Measurements from ENCODE around the gene ATP5F1E. TPM values are rescaled to one million over a fixed set of nuclear protein-coding genes. Genes with fewer than 3 reads are reported as not detected.
A peak's percentile ranks its signal among the peaks of the same experiment; 100 is the strongest.

The ATP5F1E gene
- total and polyA plus RNA-seq, 2 of the 4 experiments (the other 2 are of a cell fraction): 3.8 to 34.5 TPM

DNA sequence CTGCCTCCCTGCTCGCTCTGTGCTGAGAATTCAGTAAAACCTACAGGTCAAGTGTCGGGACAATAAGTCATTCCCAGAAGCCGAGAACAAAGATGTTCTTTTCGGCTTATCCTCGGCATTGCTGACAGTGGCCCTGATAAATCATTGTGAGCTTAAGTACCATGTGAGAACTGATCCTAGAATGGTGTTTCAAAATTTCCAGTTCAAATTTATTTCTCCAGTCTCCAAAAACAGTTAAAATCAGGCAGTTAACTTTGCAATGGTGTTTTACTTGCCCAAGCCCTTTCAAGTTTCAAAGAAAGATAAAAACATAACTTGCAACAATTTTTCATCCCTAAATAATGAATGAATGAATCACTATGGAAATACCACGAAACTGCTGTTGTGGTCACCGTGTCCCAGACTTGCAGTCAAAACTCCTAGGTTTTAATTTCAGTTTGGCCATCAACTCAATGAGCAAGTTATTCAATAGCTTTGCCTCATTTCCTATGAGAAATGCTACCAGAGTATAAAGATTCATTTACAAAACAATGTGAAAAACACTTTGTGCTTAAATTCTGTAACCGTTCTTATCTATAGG is 4.3 kb downstream of the ATP5F1E start:
- Histone ChIP-seq H2BK15ac (ENCODE audit: low read depth, low read length) (no peak overlapping the region), H4K8ac (ENCODE audit: low read depth in 2 of 2, low read length in 2 of 2) (no peak overlapping the region), H3K9ac (ENCODE audit: low read depth, low read length) (no peak overlapping the region), H4K20me1 (ENCODE audit: insufficient read depth, low read length) (peaks cover 49% of the 10 kb centered on the region), H3K9me1 (ENCODE audit: insufficient read depth, low read length) (peaks cover 14% of the 10 kb centered on the region), H2BK120ac (ENCODE audit: low read depth, low read length) (no peak overlapping the region), H3K4me2 (ENCODE audit: low read depth, low read length) (peak overlapping the region; percentile 22; the same call in 1 of the 2 replicates), H3K4me3 (ENCODE audit: insufficient read depth, low read depth, low read length) (no peak overlapping the region), H3K56ac (ENCODE audit: extremely low read depth, insufficient read depth, low read length) (no peak overlapping the region; the same call in 1 of the 2 replicates), H3K9me3 (ENCODE audit: control insufficient read depth, insufficient read depth, low read length) (no peaks in the 10 kb centered on the region), H3K36me3 (ENCODE audit: control insufficient read depth, insufficient read depth, low read length) (peaks cover 31% of the 10 kb centered on the region), H2AFZ (replicated peaks; ENCODE audit: low read length, poor library complexity) (no peak overlapping the region), H3K14ac (replicated peaks; ENCODE audit: low read depth, low read length) (no peak overlapping the region), H3K79me1 (ENCODE audit: low read depth in 1 of 2, low read length in 2 of 2) (peaks cover 17 to 70% of the 10 kb centered on the region in 2 experiments), H3K18ac (ENCODE audit: low read depth, low read length) (no peak overlapping the region), H4K91ac (ENCODE audit: insufficient read depth, low read depth, low read length) (no peak overlapping the region), H2AK5ac (ENCODE audit: low read depth, low read length) (no peak overlapping the region), H3K23ac (ENCODE audit: low read depth, low read length) (peak overlapping the region; percentile 68), H2BK20ac (ENCODE audit: low read depth, low read length) (no peak overlapping the region), H3K27me3 (ENCODE audit: control insufficient read depth, insufficient read depth, low read length) (no peaks in the 10 kb centered on the region), H2BK5ac (ENCODE audit: low read depth, low read length, poor library complexity, severe bottlenecking) (no peak overlapping the region), H2AK9ac (replicated peaks; ENCODE audit: low read depth, low read length, poor library complexity) (no peak overlapping the region), H3K27ac (ENCODE audit: insufficient read depth, low read length) (no peak overlapping the region), H3K4me1 (ENCODE audit: control insufficient read depth, insufficient read depth, low read length) (peaks cover 9% of the 10 kb centered on the region), H3K4ac (ENCODE audit: low read depth, low read length) (no peak overlapping the region), H4K5ac (ENCODE audit: low read depth, low read length) (no peak overlapping the region)
- dilution Hi-C loops (cut with HindIII; ENCODE audit: low sequenced_read_pairs, unreplicated experiment): no loop called here
- CTCF ChIA-PET: no interaction called here
- WGBS, 2 experiments (ENCODE audit: extremely low coverage in 2 of 2, insufficient read length in 1 of 2): no CpG with 5 or more reads among the region's 8 CpGs
- in situ Hi-C loops (cut with MboI; ENCODE audit: low sequenced_read_pairs): loop anchor here (10.0 to 25.0 kb wide), 4 partner anchors 123 to 1641 kb away; partner anchors contain the start of genes ANKRD60 and RBM38
- POLR2A ChIA-PET (ENCODE audit: unreplicated experiment): interaction anchor here (0.6 kb wide), 1 partner anchor 376 kb away, joined by 5 read pairs; no protein-coding TSS in a partner anchor
- DNase-seq (peak; percentile 78), ATAC-seq (ENCODE audit: low read depth) (no peak)
- no TSS peak for BruUV-seq (replicated peaks)
- TF ChIP-seq RAD21 (IDR thresholded peaks at IDR 0.05; ENCODE audit: low read length) (no peak), CEBPB (IDR thresholded peaks at IDR 0.05; ENCODE audit: low read depth, low read length) (peak; percentile 20; the same call in 1 of the 2 replicates), NFE2L2 (IDR thresholded peaks at IDR 0.05; ENCODE audit: low read depth, low read length) (no peak), MAFK (IDR thresholded peaks at IDR 0.05; ENCODE audit: low read depth, low read length) (no peak), ELK1 (IDR thresholded peaks at IDR 0.05; ENCODE audit: borderline replicate concordance, low read depth, low read length) (no peak), BHLHE40 (IDR thresholded peaks at IDR 0.05; ENCODE audit: low read depth, low read length) (no peak), CHD1 (IDR thresholded peaks at IDR 0.05; ENCODE audit: low read depth, low read length) (no peak)
- TF ChIP-seq, protein P1, sequence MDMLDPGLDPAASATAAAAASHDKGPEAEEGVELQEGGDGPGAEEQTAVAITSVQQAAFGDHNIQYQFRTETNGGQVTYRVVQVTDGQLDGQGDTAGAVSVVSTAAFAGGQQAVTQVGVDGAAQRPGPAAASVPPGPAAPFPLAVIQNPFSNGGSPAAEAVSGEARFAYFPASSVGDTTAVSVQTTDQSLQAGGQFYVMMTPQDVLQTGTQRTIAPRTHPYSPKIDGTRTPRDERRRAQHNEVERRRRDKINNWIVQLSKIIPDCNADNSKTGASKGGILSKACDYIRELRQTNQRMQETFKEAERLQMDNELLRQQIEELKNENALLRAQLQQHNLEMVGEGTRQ (IDR thresholded peaks at IDR 0.05; ENCODE audit: low read depth, low read length): no peak
- intact Hi-C loops (cut with micrococcal nuclease): loop anchor here (5.0 kb wide), 1 partner anchor 41 kb away; no protein-coding TSS in a partner anchor
